Measurements from ENCODE around the gene ACACA. TPM values are rescaled to one million over a fixed set of nuclear protein-coding genes. Genes with fewer than 3 reads are reported as not detected.
A peak's percentile ranks its signal among the peaks of the same experiment; 100 is the strongest.

Gene ACACA
- total RNA-seq, 4 donors from 2014 or later = 47.9 to 56.2 (median 51.4) TPM

DNA sequence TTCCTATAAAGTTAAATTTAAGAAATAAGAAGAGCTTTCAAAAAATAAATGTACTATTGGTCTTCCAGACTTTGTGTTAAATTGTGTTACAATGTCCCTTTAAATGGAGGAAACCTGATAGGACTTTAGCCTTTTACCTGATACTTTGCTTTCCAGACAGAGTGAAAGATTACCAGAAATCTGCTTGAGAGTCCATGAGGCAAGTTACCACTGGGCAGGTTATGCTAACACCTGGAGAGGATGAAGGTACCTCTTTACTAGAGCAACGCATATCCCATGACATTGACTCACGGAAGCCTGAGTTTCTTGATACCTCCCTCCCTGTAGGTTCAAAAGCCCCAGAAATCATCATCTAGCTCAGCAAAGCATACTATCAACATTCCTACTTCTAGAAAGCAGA, 174.7 kb downstream of the ACACA start:
- Histone ChIP-seq H3K27ac (no peak overlapping the region), H3K36me3 (peaks cover 48% of the 10 kb centered on the region), H3K9me3 (no peaks in the 10 kb centered on the region), H3K27me3 (no peaks in the 10 kb centered on the region), H3K4me3 (no peak overlapping the region), H3K4me1 (no peaks in the 10 kb centered on the region)
- TF ChIP-seq EP300 (IDR thresholded peaks at IDR 0.05) = no peak
- TF ChIP-seq POLR2A (IDR thresholded peaks at IDR 0.05) = no peak
- TF ChIP-seq, protein P1, sequence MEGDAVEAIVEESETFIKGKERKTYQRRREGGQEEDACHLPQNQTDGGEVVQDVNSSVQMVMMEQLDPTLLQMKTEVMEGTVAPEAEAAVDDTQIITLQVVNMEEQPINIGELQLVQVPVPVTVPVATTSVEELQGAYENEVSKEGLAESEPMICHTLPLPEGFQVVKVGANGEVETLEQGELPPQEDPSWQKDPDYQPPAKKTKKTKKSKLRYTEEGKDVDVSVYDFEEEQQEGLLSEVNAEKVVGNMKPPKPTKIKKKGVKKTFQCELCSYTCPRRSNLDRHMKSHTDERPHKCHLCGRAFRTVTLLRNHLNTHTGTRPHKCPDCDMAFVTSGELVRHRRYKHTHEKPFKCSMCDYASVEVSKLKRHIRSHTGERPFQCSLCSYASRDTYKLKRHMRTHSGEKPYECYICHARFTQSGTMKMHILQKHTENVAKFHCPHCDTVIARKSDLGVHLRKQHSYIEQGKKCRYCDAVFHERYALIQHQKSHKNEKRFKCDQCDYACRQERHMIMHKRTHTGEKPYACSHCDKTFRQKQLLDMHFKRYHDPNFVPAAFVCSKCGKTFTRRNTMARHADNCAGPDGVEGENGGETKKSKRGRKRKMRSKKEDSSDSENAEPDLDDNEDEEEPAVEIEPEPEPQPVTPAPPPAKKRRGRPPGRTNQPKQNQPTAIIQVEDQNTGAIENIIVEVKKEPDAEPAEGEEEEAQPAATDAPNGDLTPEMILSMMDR (IDR thresholded peaks at IDR 0.05) = no peak
- no peak for TF ChIP-seq POLR2AphosphoS5 (IDR thresholded peaks at IDR 0.05)
- no peak for DNase-seq (ENCODE audit: low spot score in 2 of 2)
- 82% methylated on average over 2 of the region's 2 CpGs for whole genome bisulfite sequencing

DNA sequence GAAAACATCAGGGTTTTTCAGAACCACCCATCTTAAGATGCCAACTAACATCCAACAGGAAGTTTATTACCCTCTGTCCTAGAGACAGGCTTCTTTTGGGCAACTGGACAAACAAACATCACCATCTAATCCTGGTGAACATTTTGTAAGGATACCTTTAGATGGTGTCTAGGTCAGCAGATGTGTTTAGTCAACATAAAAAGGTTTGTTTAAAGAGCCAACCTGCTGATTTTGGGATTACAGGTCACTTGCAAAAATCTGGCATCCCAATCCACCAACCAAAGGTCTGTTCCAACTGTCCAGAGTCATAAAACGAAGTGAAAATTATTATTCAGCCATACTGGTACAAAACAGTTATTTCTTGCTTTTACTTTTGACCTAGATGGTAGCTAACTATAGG, 176.0 kb downstream of the ACACA start:
- 82% methylated on average over 1 of the region's 1 CpG for WGBS
- TF ChIP-seq EP300 (IDR thresholded peaks at IDR 0.05) (no peak), POLR2AphosphoS5 (IDR thresholded peaks at IDR 0.05) (no peak), POLR2A (IDR thresholded peaks at IDR 0.05) (no peak)
- TF ChIP-seq, protein P1 (IDR thresholded peaks at IDR 0.05) = no peak
- Histone ChIP-seq H3K9me3 (no peaks in the 10 kb centered on the region), H3K4me1 (no peaks in the 10 kb centered on the region), H3K27me3 (no peaks in the 10 kb centered on the region), H3K27ac (no peak overlapping the region), H3K4me3 (no peak overlapping the region), H3K36me3 (peaks cover 53% of the 10 kb centered on the region)
- DNase-seq (ENCODE audit: low spot score in 2 of 2) = no peak

DNA sequence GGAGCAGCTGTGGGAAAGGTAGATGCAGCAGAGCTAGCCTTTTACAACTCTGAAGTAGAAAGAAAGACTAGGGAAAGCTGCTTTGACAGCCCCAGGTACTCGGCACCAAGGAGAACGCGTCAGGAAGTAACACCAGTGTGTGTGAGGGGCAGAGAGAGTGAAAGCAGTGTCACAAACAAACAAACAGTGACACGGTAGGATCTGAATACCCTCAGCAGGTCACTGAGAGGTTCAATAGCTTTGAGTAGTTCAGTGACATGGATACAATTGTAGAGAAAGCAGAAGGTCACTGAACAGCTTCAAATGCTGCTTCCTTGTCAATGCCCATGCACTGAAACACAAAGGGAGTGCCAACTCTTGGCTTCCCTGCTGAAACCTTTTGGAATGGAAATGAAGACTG, 181.2 kb downstream of the ACACA start:
- TF ChIP-seq, protein P1 (IDR thresholded peaks at IDR 0.05) = no peak
- no peak for TF ChIP-seq POLR2AphosphoS5 (IDR thresholded peaks at IDR 0.05)
- TF ChIP-seq EP300 (IDR thresholded peaks at IDR 0.05) = no peak
- TF ChIP-seq POLR2A (IDR thresholded peaks at IDR 0.05) = no peak
- no peak for DNase-seq (ENCODE audit: low spot score in 2 of 2)
- Histone ChIP-seq H3K9me3 (no peaks in the 10 kb centered on the region), H3K27ac (no peak overlapping the region), H3K4me1 (no peaks in the 10 kb centered on the region), H3K36me3 (peaks cover 52% of the 10 kb centered on the region), H3K27me3 (no peaks in the 10 kb centered on the region), H3K4me3 (no peak overlapping the region)
- WGBS = 69% methylated on average over 4 of the region's 4 CpGs

DNA sequence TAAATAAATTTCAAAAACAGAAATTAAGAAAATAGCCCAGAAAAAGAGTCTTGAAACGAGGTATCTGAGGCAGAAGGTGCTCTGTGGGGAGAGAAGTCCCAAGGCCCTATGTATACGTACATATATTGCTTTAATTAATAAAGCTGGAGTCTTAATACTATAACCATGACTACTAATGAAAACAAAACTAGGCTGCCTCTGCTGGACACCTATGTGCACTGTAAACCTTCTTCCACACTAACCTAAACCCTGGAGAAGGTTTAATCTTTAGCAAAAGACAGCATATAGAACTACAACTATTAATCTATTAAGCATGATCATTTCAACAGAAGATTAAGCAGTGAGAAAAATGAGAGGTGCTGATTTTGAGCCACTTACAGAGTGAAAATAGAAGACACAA, 184.8 kb downstream of the ACACA start:
- H3K4me1 ChIP-seq = no peaks in the 10 kb centered on the region
- no peak overlapping the region for H3K4me3 ChIP-seq
- peaks cover 56% of the 10 kb centered on the region for H3K36me3 ChIP-seq
- TF ChIP-seq EP300 (IDR thresholded peaks at IDR 0.05) = no peak
- TF ChIP-seq POLR2A (IDR thresholded peaks at IDR 0.05) = no peak
- TF ChIP-seq, protein P1 (IDR thresholded peaks at IDR 0.05) = no peak
- TF ChIP-seq POLR2AphosphoS5 (IDR thresholded peaks at IDR 0.05) = no peak
- H3K27ac ChIP-seq = no peak overlapping the region
- H3K27me3 ChIP-seq = no peaks in the 10 kb centered on the region
- no peaks in the 10 kb centered on the region for H3K9me3 ChIP-seq
- WGBS = 92% methylated on average over 2 of the region's 2 CpGs
- no peak for DNase-seq (ENCODE audit: low spot score in 2 of 2)

- no peak overlapping the region for H3K4me3 ChIP-seq
- no peaks in the 10 kb centered on the region for H3K9me3 ChIP-seq
- TF ChIP-seq, protein P1 (IDR thresholded peaks at IDR 0.05) = peak in 1 of 2 donors; percentile 18
- TF ChIP-seq POLR2AphosphoS5 (IDR thresholded peaks at IDR 0.05) = no peak
- DNase-seq (ENCODE audit: low spot score in 2 of 2) = no peak
- WGBS = 19% methylated on average over 1 of the region's 1 CpG
- H3K36me3 ChIP-seq = peaks cover 49% of the 10 kb centered on the region
- H3K4me1 ChIP-seq = no peaks in the 10 kb centered on the region
- no peaks in the 10 kb centered on the region for H3K27me3 ChIP-seq
- no peak overlapping the region for H3K27ac ChIP-seq
Observed at GRCh38 chr17:37220607-37220953, 186.1 kb downstream of the ACACA start.

Measured in suprapubic skin (tissue), 4 donors.